HEK293 (cell line): ENCODE results near the gene HOXA3.

Source experiments
- TF ChIP-seq, protein P1 (sequence below): fragments of 450-650 bp; formaldehyde crosslinking; IDR thresholded peaks from 2 replicates; pipeline ENCODE4 v1.5.1; 2016; ENCODE audit warnings: missing biosample characterization, missing genetic modification characterization
- TF ChIP-seq, protein P2 (sequence below): fragments of 450-650 bp; formaldehyde crosslinking; IDR thresholded peaks from 2 replicates; pipeline ENCODE4 v1.5.1; 2016; ENCODE audit warnings: missing biosample characterization, missing genetic modification characterization

DNA sequence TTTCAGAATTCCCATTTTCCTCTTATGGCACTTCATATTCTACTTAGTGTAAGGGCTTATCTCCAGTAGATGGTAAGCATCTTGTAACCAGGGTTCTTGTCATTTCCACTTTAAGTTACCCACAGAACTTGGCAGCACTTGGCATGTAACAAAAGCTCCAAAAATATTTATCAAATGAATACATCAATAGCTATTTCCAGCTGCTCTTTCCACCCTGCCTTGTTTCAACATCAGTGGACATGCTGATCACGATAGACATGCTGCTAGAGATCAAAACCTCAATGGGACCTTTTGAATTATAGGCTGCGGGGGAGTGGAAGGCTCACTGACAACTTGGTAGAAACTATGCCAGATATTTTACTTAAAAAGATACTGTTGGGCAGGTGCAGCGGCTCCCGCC is 89.4 kb downstream of the HOXA3 start:
- TF ChIP-seq, protein P1, sequence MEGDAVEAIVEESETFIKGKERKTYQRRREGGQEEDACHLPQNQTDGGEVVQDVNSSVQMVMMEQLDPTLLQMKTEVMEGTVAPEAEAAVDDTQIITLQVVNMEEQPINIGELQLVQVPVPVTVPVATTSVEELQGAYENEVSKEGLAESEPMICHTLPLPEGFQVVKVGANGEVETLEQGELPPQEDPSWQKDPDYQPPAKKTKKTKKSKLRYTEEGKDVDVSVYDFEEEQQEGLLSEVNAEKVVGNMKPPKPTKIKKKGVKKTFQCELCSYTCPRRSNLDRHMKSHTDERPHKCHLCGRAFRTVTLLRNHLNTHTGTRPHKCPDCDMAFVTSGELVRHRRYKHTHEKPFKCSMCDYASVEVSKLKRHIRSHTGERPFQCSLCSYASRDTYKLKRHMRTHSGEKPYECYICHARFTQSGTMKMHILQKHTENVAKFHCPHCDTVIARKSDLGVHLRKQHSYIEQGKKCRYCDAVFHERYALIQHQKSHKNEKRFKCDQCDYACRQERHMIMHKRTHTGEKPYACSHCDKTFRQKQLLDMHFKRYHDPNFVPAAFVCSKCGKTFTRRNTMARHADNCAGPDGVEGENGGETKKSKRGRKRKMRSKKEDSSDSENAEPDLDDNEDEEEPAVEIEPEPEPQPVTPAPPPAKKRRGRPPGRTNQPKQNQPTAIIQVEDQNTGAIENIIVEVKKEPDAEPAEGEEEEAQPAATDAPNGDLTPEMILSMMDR, result no peak
- TF ChIP-seq, protein P2, sequence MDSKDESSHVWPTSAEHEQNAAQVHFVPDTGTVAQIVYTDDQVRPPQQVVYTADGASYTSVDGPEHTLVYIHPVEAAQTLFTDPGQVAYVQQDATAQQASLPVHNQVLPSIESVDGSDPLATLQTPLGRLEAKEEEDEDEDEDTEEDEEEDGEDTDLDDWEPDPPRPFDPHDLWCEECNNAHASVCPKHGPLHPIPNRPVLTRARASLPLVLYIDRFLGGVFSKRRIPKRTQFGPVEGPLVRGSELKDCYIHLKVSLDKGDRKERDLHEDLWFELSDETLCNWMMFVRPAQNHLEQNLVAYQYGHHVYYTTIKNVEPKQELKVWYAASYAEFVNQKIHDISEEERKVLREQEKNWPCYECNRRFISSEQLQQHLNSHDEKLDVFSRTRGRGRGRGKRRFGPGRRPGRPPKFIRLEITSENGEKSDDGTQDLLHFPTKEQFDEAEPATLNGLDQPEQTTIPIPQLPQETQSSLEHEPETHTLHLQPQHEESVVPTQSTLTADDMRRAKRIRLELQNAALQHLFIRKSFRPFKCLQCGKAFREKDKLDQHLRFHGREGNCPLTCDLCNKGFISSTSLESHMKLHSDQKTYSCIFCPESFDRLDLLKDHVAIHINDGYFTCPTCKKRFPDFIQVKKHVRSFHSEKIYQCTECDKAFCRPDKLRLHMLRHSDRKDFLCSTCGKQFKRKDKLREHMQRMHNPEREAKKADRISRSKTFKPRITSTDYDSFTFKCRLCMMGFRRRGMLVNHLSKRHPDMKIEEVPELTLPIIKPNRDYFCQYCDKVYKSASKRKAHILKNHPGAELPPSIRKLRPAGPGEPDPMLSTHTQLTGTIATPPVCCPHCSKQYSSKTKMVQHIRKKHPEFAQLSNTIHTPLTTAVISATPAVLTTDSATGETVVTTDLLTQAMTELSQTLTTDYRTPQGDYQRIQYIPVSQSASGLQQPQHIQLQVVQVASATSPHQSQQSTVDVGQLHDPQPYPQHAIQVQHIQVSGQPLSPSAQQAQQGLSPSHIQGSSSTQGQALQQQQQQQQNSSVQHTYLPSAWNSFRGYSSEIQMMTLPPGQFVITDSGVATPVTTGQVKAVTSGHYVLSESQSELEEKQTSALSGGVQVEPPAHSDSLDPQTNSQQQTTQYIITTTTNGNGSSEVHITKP (tag by site-specific recombination), result no peak
